NCI-H510A (cell line): ENCODE data around the gene PLCB1.
A peak's percentile ranks its signal among the peaks of the same experiment; 100 is the strongest.

Experiments
- DNase-seq: peaks from one replicate; lab custom pipeline; 2025; lab: John Stamatoyannopoulos, UW

PLCB1 gene

DNA sequence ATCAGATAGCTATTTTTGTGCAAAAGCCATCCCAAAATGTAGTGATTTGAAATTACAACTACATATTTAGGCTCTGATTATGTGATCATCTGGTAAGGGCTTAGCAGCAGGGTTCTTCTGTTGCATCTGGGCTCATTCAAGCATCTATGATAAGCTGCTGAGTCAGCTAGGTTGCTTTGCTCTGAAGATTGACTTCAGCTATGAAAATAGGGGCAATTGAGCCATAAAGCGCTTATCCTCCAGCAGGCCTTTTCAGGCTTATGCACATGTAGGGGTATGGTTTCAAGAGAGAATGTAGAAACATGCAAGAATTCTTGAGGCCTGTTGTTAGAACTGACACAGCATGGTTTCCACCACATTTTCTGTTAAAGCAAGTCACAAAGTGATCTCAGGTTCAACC, 114.1 kb downstream of the PLCB1 start:
- DNase-seq, result no peak

DNA sequence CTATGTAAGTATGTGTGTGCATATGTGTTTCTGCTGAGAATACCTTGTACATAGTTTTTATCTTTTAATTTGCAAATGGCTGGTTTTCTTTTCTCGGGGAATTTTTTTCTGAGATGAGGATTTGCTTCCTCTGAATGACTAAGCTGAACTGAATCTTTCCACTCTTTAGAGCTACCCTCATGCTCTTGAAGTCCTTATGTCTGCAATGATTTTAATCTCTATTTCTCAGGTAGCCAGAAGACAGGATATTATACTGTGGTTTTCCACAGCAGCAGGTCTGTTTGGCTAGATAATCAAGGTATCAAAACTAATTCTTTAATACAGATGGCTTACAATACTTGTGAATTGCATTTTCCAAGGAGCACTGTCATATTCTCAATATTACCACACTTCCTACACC, 114.7 kb downstream of the PLCB1 start:
- DNase-seq, result no peak

DNA sequence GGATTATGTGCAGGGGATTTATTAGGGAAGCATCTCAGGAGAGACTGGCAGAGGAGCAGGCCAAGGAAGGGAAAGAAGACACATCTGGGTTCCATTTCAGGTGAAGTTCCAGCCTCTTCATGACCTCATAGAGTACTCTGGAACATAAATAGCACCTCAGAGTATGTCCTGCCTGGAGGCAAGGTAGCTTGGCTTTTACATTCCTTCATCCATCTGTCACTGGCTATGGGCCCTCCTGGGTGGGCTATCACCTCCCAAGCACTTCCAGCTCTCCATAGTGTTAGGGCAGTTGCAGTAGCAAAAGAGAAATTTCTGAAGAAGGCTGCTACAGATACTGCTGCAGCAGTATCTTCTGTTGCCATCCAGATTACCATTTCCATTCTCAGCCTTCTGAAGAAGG, 116.0 kb downstream of the PLCB1 start:
- no peak for DNase-seq

DNA sequence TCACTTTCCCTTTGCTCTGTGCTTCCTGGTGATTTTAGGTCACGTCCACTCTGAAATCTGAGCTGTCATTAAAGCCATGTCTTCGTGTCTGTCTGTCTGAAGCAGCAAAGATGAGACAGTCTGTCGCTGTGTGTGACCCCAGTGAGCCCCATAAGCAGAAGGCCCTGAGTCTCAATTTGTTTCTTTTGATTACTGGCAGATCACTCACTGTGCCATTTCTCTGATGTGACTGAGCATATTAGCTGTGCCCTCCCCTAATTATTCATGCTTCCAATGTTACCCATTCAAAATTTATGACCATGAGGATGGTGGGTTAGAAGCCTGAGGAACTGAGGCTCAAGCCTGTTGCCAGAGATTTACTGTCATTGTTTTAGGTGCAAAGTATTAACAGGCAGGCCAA, 117.6 kb downstream of the PLCB1 start:
- DNase-seq, result no peak

DNA sequence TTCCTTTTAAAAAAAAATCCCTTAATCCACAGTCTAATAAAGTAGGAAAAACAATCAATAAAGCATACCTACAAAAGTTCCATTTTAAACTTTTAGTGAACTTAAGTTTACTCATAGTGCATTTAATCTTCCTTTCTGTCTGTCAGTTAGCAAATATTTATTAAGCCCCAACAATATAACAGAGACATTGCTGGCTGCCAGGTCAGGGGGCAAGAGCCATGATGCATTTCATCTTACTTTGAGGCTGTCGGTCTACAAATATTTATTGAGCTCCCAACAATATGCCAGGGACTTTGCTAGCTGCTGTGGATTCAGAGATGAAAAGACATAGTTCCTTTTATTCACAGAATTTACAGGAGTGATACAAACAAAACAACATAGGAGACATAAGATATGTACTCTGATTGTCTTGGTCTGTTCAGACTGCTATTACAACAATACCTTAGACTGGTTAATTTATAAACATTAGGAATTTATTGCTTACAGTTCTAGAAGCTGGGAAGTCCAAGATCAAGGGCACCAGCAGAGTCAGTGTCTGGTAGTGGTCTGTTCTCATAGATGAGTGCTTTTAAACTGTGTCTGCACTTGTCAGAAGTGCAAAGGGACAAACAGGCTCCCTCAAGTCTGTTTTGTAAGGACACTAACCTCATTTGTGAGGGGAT, 118.6 kb downstream of the PLCB1 start:
- DNase-seq, result no peak

DNA sequence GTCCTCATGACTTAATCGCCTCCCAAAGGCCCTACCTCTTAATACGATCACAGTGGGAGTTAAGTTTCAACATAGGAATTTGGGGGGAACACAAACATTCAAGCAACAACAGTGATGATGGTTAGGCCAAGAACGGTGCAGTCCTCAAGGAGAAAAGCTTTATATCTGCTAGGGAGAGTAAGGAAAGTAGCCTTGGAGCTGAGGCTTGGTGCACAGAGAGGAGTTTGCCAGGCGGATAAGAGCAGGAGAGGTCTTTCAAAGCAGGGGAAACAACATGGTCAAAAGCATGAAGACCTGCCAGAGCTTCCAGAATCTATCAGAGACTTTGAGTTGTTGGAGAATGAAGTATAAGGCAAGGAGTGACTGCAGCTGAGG, 119.1 kb downstream of the PLCB1 start:
- no peak for DNase-seq

DNA sequence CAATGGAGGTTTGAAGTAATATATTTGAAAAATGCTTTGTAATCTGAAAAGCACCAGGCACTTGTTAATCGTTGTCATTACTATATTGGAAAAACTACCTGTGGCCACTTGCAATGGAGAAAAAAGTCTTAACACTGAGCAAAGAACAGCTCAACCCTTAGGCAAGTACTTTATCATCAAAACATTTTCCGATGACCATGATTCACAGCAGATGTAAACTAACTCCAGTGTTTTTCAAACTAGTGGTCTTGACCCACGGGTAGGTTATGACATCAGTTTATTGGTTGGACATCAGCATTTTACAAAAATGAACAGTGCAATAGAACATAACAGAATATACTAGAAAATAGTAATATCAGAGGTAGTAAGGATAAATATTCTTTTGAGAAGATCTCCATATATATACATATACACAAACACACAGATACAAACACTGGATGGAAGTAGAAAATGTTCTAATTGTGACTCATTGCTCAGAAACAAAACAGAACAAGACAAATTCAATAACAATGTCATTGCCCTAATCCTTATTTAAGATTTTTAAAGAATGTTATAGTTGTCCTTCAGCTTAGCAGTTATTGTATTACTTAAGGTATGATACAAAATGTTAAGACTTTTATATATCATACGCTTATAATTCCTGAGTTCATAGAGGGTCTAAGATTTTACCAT, 123.0 kb downstream of the PLCB1 start:
- no peak for DNase-seq

DNA sequence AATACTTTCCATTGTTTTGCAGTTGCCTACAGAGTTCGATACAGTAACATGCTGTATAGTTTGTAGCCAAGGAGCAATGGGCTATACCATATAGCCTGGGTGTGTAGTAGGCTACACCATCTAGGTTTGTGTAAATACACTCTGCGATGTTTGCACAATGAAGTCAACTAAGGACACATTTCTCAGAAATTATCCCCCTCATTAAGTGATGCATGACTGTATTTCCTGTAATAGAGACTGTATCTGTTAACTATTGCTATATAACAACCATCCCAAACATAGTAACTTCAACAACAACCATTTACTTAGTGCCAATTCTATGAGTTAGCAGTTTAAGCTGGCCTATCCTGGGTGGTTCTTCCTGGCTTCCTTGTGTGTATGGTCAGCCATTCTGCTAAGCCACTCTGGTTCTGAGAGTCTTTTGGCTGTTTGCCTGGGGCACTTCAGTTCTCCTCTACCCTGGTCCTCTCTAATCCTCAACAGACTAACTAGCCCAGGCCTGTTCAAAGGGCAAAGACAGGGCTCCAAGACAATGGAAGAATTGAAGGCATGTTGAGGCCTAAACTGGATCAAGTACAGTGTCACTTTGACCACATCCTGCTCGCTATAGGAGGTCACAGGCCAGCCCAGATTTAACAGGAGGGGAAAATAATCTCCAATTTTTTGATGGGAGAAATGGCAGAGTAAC, 124.0 kb downstream of the PLCB1 start:
- DNase-seq, result peak; percentile 87

DNA sequence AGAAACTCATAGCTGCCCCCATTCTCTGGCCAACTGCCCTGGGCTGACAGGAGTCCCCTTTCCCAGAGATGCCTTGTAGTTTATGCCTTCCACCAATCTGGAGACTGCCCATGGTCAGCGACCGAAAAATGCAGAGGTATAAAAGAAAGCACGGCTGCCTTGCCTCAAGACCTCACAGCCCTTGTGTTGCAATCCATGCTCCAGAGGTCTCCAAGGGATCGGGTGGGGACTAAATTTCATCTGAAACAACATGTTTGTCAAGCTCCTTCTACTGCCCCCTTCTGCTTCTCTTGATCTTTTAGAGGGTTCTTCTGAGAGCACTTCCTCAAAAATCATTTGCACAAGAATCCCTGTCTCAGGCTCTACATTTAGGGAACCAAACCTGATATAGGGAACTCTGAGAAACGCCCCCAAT, 128.8 kb downstream of the PLCB1 start:
- DNase-seq, result no peak

DNA sequence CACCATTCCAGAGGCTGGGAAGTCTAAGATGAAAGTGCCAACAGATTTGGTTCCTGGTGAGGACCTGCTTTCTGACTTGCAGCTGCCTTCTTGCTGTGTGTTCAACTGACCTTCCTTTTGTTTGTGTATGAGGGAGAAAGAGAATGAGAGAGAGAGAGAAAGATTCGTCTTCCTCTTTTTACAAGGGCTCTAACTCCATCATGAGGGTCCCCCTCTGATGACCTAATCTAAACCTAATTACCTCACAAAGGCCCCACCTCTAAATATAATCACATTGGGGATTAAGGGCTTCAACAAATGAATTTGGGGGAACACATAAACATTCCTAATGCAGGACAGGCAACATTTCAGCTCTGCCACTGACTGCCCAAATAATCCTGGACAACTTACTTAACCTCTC, 130.7 kb downstream of the PLCB1 start:
- no peak for DNase-seq

DNA sequence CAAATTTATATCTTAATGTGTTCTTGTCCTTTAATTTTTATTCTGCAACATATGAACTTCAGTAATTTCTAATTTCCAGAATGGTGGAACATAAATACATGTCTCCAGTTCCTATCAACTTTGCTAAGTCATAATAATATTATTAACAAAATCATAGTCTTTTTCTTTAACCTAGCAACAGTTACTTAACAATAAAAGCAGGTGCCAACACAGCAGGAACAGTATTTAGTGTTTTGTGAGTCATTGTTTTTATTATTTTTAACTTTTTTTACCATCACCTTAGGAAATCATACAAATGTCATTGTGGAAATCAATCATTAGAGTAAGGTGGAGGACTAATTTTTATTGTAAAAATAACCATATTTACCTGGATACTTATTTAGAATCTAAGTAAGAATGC, 133.5 kb downstream of the PLCB1 start:
- no peak for DNase-seq

DNA sequence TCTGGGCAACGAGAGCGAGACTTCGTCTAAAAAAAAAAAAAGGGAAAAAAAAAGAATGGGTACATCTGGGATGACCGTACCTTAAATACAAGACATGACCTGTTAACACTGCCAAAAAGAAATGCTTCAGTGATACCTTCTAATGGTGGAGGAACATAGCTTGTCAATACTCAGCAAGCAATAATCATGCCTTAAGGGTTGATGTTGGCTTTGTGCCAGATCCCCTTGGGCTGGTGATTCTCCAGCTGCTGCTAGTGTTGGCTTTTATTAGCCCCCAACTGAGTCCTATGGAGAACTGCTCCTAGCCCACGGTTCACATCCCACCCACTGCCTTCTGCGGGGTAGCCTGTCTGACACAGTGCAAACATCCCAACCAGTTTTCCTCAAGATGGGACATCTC, 134.9 kb downstream of the PLCB1 start:
- no peak for DNase-seq

DNA sequence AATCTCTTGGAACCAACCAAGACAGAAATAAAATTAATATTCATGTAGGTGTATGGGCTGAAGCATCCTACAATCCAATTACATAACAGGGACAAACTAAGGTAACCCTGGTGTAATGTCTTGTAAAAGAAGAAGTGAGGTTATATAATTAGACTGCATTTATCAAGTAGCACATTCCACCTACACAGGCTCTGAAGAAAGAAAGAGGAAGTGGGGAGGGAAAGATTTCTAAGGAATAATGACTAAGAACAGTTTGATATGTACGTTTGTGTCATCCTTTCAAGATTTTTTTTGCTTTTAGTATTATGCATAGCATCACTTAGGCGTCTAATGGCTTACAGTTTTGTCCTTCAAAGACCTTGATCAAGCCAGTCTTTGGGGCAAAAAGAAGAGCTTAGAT, 139.7 kb downstream of the PLCB1 start:
- DNase-seq, result no peak

DNA sequence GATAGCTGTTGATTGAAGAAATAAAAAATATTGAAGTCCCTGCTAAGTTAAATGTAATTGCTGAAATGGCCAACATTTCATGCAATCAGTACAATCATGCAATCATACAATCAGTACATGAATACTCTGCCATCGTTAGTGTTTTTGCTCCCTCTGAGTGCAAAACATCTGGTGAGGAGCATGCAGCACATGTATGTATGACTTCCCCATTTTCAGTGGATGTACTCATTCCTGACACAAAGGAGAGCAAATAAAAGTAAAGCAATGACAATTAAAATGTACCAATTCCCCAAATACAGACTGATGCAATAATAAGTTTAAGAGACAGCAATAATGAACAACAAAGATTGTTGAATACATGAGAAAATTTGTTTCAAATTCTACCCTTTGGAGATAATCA, 140.7 kb downstream of the PLCB1 start:
- DNase-seq, result no peak

DNA sequence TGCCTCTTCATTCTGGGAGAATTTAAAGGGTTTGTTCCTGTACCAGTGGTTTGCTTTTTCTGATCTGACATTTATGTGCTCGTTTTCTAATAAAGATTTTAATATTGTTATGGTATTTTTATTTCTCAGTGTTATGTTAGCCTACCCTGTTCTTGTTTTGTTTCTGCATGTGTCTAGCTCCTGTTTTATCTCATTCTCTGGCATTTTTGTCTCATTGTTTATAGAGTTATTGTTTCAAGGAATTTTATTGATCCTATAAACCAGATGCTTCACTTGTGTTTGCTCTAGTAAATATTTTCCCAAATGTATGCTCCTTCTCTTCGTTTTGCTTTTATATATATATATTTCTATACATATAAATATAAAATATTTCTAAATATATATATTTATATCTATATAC, 152.8 kb downstream of the PLCB1 start:
- no peak for DNase-seq

DNA sequence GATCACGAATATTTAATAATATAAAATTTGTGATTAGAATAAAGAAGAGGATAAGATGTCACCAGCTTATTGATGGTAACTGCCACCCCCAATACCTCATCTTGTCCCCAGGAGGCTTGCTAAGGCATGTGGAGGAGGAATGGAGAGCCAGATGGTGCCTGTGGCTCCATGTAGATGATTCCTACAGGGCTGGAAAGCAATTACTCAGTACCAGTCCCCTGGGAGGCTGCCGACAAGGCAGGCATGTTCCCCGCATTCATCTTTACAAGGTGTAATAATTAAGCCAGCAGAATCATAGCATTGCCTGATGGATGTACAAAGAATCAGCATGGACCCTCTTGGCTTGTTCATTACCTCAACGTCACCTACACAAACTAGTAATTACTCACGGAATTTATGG, 155.3 kb downstream of the PLCB1 start:
- no peak for DNase-seq

DNA sequence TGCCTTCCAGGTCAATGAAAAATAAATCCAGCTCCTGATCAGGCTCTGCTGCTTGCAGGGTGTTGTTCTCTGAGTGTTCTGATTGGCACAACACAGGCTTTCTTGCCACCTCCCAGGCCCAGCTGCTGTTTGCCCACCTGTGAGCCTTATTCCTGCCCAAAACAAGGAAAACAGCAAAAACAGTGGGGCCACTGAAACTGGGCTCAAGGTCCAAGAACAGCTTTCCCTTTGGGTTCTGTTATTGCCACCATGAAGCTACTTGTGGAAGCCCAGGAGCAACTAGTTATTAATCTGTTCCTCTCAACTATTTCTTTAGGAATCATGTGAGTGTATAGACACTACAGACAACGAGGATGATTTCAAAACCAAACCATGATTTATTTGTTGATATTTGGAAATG, 159.1 kb downstream of the PLCB1 start:
- DNase-seq, result no peak

DNA sequence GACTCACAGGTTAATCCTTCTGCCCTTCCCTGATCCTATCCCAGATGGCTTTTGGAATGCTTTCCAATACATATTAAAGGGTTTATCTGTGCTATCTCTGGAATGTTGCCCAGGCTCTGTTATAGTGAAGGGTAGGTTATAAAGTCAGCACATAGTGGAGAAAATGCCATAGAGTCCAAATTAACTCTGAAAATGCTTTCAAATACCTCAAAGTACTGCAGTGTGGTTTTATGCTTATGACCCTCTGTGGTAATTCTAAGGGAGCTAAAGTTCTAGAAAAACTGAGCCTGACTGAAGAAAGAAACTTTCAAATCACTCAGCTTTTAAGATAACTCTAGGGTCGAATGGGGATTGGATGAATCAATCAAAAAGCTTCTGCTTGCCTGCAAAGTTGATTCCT, 159.8 kb downstream of the PLCB1 start:
- no peak for DNase-seq

DNA sequence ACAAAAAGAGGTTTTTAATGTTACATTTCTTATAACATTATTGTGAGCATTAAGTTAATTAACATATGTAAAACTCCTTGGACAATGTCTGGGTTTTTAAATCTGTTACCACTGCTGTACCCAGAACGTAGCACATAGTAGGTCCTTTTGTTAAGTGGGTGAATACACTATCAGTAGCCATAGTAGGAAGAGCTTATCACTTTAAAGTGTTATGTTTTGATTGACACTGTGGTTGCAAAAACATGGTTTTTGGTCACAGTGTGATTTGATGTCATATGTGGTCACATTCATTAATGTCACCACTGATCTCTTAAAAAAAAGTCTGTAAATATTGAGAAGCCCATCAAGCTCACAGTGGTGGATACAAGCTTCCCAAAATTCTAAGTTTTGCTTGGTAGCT, 160.7 kb downstream of the PLCB1 start:
- DNase-seq, result no peak

DNA sequence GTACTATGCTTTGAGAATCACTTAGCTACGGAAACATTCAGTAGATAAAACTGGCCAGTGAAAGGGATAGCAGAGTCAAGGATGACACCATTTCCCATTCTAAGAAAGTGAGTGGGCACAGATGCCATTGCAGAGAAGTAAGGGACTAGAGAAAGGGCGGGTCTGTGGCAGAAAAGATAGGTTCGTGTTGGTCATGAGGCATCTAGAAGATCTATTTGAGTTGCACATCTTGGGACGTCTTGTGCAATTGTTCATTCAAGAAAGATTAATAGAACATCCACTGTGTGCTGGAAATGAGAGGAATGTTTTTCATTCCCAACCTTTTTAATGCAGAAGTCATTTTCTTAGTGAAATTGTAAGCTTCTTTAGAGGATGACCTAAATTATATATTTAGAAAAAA, 161.7 kb downstream of the PLCB1 start:
- DNase-seq, result no peak

DNA sequence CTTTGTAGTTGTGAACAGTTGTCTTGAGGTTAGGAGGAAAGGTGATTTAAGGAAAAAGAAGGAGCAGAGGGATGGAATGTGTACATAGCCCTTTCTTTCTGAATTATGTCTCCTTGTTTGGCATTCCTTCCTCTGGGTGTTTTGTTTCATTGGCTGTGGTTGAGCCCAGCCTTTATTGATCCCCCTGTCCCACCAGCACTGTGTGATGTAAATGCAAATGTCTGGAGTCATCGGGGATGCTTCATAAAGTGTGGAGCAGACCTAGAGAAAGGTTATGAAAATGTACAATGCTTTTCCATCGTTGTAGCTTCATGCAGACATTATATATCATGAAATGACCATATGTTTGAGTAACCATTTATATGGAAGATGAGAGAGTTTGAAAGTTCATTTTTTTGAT, 164.5 kb downstream of the PLCB1 start:
- no peak for DNase-seq

DNA sequence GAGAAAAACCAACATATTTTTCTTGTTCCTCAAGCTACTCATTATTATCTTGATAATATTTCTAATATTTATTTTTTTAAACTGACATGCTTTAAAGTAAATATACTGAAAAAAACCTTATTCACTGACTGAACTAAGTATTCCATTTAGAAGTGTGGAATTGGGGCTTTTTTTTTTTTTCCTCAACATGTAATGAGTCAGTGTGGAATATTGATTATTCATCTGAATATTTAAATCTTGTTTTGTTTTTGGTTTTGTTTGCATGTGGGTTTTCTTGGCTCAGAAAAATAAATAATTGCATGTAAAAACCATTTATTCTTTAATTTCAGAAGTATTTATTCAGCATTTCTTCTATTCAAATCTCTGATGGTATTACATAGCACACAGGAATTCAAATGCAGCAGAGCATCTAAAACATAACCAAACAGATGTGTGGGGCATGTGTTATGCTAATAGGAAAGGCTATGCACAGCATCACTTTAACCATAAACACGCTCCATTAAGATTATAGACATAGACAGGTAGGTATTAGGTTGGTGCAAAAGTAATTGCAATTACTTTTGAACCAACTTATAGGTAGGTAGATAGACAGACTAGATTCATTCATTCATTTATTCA, 166.5 kb downstream of the PLCB1 start:
- DNase-seq, result no peak

DNA sequence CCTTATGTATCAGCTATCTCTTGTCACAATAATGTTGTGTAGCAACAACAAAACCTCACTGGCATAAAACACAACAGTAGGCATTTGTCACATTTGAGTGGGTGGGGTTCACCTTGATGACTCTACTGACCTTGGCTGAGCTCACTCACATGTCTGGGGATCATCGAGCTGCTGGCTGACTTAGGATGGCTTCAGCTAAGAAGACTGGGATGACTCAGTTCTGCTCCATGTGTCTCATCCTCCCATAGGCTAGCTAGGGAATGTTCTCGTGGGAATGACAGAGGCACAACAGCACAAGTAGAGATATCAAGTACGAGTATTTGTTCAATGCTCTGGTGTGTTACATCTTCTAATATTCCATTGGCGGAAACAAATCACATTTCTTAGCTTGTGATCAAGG, 167.9 kb downstream of the PLCB1 start:
- DNase-seq, result no peak
